H1 (cell line): ENCODE data around the gene NXN. TPM values are rescaled to one million over a fixed set of nuclear protein-coding genes. Genes with fewer than 3 reads are reported as not detected.

Experiments used
- BRCA1 ChIP-seq: IDR thresholded peaks from 2 replicates; pipeline ENCODE4 v1.6.1; 2012; ENCODE audit warnings: low read depth, low read length, improper control_type of control experiment
- CHD7 ChIP-seq: fragments of 300-600 bp; sonication (generic); IDR thresholded peaks from 2 replicates; pipeline ENCODE4 v1.7.1; 2012; ENCODE audit warnings: low read length, moderate library complexity, mild to moderate bottlenecking, inconsistent platforms; ENCODE audit not compliant: insufficient replicate concordance
- E2F6 ChIP-seq: IDR thresholded peaks from 2 replicates; pipeline ENCODE4 v1.6.1; 2012; ENCODE audit warnings: inconsistent platforms
- RFX5 ChIP-seq: IDR thresholded peaks from 2 replicates; pipeline ENCODE4 v1.6.1; 2011; ENCODE audit warnings: low read depth, low read length, improper control_type of control experiment, borderline replicate concordance
- polyA plus RNA-seq, 7 experiments: library from polyadenylated mRNA; depleted of rRNA in 3 of 7; stranded (reverse) in 5 of 7; unstranded in 2 of 7; fragments of >200 nt in 5 of 7; fragments of 200-250 nt in 2 of 7; gene quantifications; 1 replicate in 5 of 7; 2 replicates in 1 of 7; 4 replicates in 1 of 7; pipeline versions ENCODE4 v1.2.1 to v1.2.3, GENCODE V29; 2011 to 2013; ENCODE audit warnings: missing spikeins in 2 of 7, mixed read lengths in 2 of 7
- total RNA-seq: library from RNA; stranded (reverse); fragmentation: NEBNext Ultra II Directional; extraction: Animal tissue kit (Norgen Biotek cat#: 25700); gene quantifications from 2 replicates; pipeline ENCODE4 v1.2.1, GENCODE V29; 2021

The NXN gene
- total and polyA plus RNA-seq, 2 of the 8 experiments (the other 6 are each of a cell fraction or from before 2014, with no cell fraction given), result 94.1 to 107 TPM

DNA sequence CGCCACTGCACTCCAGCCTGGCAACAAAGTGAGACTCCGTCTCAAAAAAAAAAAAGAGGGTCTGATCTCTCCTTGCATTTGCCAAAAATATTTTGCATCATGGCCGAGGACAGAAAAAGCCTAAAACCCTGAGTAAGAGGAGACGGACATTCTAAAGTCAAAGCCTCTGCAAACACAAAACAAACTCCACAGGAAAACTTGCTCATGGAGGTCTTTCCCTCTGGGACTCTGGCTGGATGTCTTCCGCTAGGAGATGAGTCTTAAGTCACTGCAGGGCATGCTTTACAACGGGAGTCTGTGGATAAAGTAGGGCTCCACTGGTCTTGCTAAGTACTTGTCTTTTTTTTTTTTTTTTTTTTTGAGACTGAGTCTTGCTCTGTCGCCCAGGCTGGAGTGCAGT lies 123.4 kb downstream of the NXN start (continued):
- TF ChIP-seq CHD7 (no peak), E2F6 (no peak), BRCA1 (no peak), RFX5 (no peak)
